Peyer's patch (tissue), 4 donors: ENCODE results near the gene FMN1.

Source experiments
- CTCF ChIP-seq, 6 experiments: fragments of 450-650 bp in 4 of 6; fragments of 200-600 bp in 2 of 6; sonication (generic) in 1 of 6; IDR thresholded peaks; one replicate each; pipeline ENCODE4 v1.5.1; 2017 to 2019; ENCODE audit warnings: antibody characterized with exemption in 6 of 6, mild to moderate bottlenecking in 3 of 6, moderate library complexity in 1 of 6
- POLR2A ChIP-seq, 2 donors: fragments of 450-650 bp; IDR thresholded peaks; one replicate each; pipeline ENCODE4 v1.5.1; 2017; ENCODE audit warnings: antibody characterized with exemption in 2 of 2, mild to moderate bottlenecking in 2 of 2, moderate library complexity in 2 of 2

- TF ChIP-seq POLR2A (IDR thresholded peaks at IDR 0.05) (no peak), CTCF (IDR thresholded peaks at IDR 0.05) (no peak)
Observed at GRCh38 chr15:32823750-32824149, 370.8 kb downstream of the FMN1 start.
